Ectodermal cell (in vitro differentiated cells): ENCODE results near the gene DDX31.
A peak's percentile ranks its signal among the peaks of the same experiment; 100 is the strongest.

ENCODE experiments used
- H3K27ac ChIP-seq: 2 replicates; pipeline ENCODE4 v1.7.0; 2013; ENCODE audit warnings: mild to moderate bottlenecking, low read depth, low read length; ENCODE audit not compliant: insufficient read depth, poor library complexity, severe bottlenecking
- H3K27me3 ChIP-seq: 2 replicates; pipeline ENCODE4 v1.7.0; 2013; ENCODE audit warnings: mild to moderate bottlenecking, low read length; ENCODE audit not compliant: insufficient read depth, control insufficient read depth, poor library complexity, severe bottlenecking
- H3K36me3 ChIP-seq: one replicate; pipeline ENCODE4 v1.7.0; 2013; ENCODE audit warnings: low read length; ENCODE audit not compliant: control insufficient read depth, insufficient read depth
- H3K4me1 ChIP-seq: one replicate; pipeline ENCODE4 v1.7.0; 2013; ENCODE audit warnings: low read length; ENCODE audit not compliant: control insufficient read depth, insufficient read depth
- H3K4me3 ChIP-seq: 2 replicates; pipeline ENCODE4 v1.7.0; 2013; ENCODE audit warnings: low read depth, low read length, control low read depth; ENCODE audit not compliant: insufficient read depth
- H3K9me3 ChIP-seq: 2 replicates; pipeline ENCODE4 v1.7.0; 2013; ENCODE audit warnings: mild to moderate bottlenecking, low read length, moderate library complexity; ENCODE audit not compliant: control insufficient read depth
- WGBS, 2 experiments: methylation state at CpG; one replicate each; pipeline ENCODE4 v1.1.7; 2013; ENCODE audit warnings: missing lambda C conversion rate in 2 of 2; 5-methylcytosine and 5-hydroxymethylcytosine counted together

The DDX31 gene

GRCh38 chr9:132674485-132674884 is 4.7 kb upstream of the DDX31 start:
- H3K4me1 ChIP-seq = no peaks in the 10 kb centered on the region
- H3K4me3 ChIP-seq = no peak overlapping the region
- no peaks in the 10 kb centered on the region for H3K27me3 ChIP-seq
- H3K9me3 ChIP-seq = no peaks in the 10 kb centered on the region
- H3K36me3 ChIP-seq = peaks cover 27% of the 10 kb centered on the region
- 96% methylated on average over 3 to 4 of the region's 4 CpGs for WGBS, 2 experiments
- H3K27ac ChIP-seq = no peak overlapping the region

GRCh38 chr9:132673355-132673754 is 3.6 kb upstream of the DDX31 start:
- H3K9me3 ChIP-seq = no peaks in the 10 kb centered on the region
- H3K36me3 ChIP-seq = peaks cover 15% of the 10 kb centered on the region
- WGBS, 2 experiments = 84 to 87% methylated on average over 6 of the region's 6 CpGs
- no peaks in the 10 kb centered on the region for H3K27me3 ChIP-seq
- no peak overlapping the region for H3K4me3 ChIP-seq
- H3K27ac ChIP-seq = no peak overlapping the region
- no peaks in the 10 kb centered on the region for H3K4me1 ChIP-seq

GRCh38 chr9:132672413-132672690 is 2.6 kb upstream of the DDX31 start:
- no peaks in the 10 kb centered on the region for H3K4me1 ChIP-seq
- 85 to 87% methylated on average over 5 of the region's 5 CpGs for WGBS, 2 experiments
- H3K4me3 ChIP-seq = peak overlapping the region; percentile 89
- H3K36me3 ChIP-seq = peaks cover 7% of the 10 kb centered on the region
- no peaks in the 10 kb centered on the region for H3K9me3 ChIP-seq
- no peaks in the 10 kb centered on the region for H3K27me3 ChIP-seq
- H3K27ac ChIP-seq = no peak overlapping the region

GRCh38 chr9:132671620-132672412 is 2.0 kb upstream of the DDX31 start:
- no peaks in the 10 kb centered on the region for H3K9me3 ChIP-seq
- peak overlapping the region; percentile 89 for H3K4me3 ChIP-seq
- H3K27me3 ChIP-seq = no peaks in the 10 kb centered on the region
- peaks cover 7% of the 10 kb centered on the region for H3K36me3 ChIP-seq
- H3K27ac ChIP-seq = no peak overlapping the region
- 91 to 99% methylated on average over 5 to 6 of the region's 6 CpGs for WGBS, 2 experiments
- H3K4me1 ChIP-seq = no peaks in the 10 kb centered on the region

GRCh38 chr9:132670457-132671391 is 941 bp upstream of the DDX31 start, which contains the start of gene GTF3C4:
TSS of gene GTF3C4 (plus strand) at chr9:132670464. CDS start at chr9:132670599, 135 bp downstream.
- no peaks in the 10 kb centered on the region for H3K27me3 ChIP-seq
- peak within 1 kb of the TSS; percentile 95 for H3K27ac ChIP-seq
- peaks cover 7% of the 10 kb centered on the region for H3K36me3 ChIP-seq
- 0 to 1% methylated on average over 82 of the region's 82 CpGs for WGBS, 2 experiments
- no peaks in the 10 kb centered on the region for H3K4me1 ChIP-seq
- H3K4me3 ChIP-seq = peak within 1 kb of the TSS; percentile 89
- no peaks in the 10 kb centered on the region for H3K9me3 ChIP-seq

- H3K4me1 ChIP-seq = no peaks in the 10 kb centered on the region
- no peaks in the 10 kb centered on the region for H3K9me3 ChIP-seq
- H3K27ac ChIP-seq = peak overlapping the region; percentile 95
- WGBS, 2 experiments = 0 to 1% methylated on average over 13 of the region's 13 CpGs
- H3K36me3 ChIP-seq = peaks cover 7% of the 10 kb centered on the region
- peak overlapping the region; percentile 89 for H3K4me3 ChIP-seq
- H3K27me3 ChIP-seq = no peaks in the 10 kb centered on the region
Measured at GRCh38 chr9:132669319-132669697, 475 bp downstream of the DDX31 start.

- no peak overlapping the region for H3K4me3 ChIP-seq
- no peaks in the 10 kb centered on the region for H3K9me3 ChIP-seq
- WGBS, 2 experiments = 89 to 93% methylated on average over 2 of the region's 2 CpGs
- peaks cover 11% of the 10 kb centered on the region for H3K4me1 ChIP-seq
- peaks cover 14% of the 10 kb centered on the region for H3K36me3 ChIP-seq
- no peak overlapping the region for H3K27ac ChIP-seq
- no peaks in the 10 kb centered on the region for H3K27me3 ChIP-seq
Measured at GRCh38 chr9:132663851-132664250, 5.9 kb downstream of the DDX31 start.

- H3K4me3 ChIP-seq = no peak overlapping the region
- H3K27me3 ChIP-seq = no peaks in the 10 kb centered on the region
- H3K4me1 ChIP-seq = peaks cover 11% of the 10 kb centered on the region
- H3K27ac ChIP-seq = no peak overlapping the region
- 38 to 47% methylated on average over 11 of the region's 11 CpGs for WGBS, 2 experiments
- peaks cover 21% of the 10 kb centered on the region for H3K36me3 ChIP-seq
- H3K9me3 ChIP-seq = no peaks in the 10 kb centered on the region
Measured at GRCh38 chr9:132663117-132663516, 6.7 kb downstream of the DDX31 start.

- H3K9me3 ChIP-seq = no peaks in the 10 kb centered on the region
- 93 to 94% methylated on average over 12 of the region's 12 CpGs for WGBS, 2 experiments
- H3K4me1 ChIP-seq = peaks cover 11% of the 10 kb centered on the region
- peaks cover 26% of the 10 kb centered on the region for H3K36me3 ChIP-seq
- no peak overlapping the region for H3K27ac ChIP-seq
- no peak overlapping the region for H3K4me3 ChIP-seq
- no peaks in the 10 kb centered on the region for H3K27me3 ChIP-seq
Measured at GRCh38 chr9:132662152-132662945, 7.4 kb downstream of the DDX31 start.
